NOMO-1 treated with DMSO at 0.1 percent for 48 hours (cell line): ENCODE data around the gene GRIK3.

ENCODE experiments used
- DNase-seq: peaks from one replicate; lab custom pipeline; 2025; ENCODE audit not compliant: unreplicated experiment; lab: John Stamatoyannopoulos, UW

GRIK3 gene

DNA sequence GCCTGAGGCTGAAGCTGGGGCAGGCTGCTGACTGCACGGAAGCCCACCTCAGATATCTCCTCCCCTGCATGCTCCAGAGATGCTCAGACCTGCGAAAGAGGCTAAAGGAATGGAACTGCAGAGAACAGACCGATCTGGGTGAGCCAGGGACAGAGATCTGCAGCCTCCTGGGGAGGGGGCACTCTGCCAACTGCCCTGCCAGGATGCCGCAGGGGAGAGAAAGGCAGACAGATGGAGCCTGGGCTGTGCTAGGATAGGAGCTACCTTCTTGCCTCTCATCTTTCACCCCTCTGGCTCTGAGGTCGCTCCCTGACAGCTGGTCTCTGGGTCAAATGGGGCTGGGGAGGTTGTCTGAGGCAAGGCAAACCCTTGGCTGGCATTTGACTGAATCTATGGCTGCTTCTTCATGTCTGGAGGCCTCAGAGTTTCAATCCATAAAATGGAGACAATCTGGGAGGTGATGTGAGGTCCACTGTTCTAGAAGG is 238.2 kb downstream of the GRIK3 start:
- no peak for DNase-seq

DNA sequence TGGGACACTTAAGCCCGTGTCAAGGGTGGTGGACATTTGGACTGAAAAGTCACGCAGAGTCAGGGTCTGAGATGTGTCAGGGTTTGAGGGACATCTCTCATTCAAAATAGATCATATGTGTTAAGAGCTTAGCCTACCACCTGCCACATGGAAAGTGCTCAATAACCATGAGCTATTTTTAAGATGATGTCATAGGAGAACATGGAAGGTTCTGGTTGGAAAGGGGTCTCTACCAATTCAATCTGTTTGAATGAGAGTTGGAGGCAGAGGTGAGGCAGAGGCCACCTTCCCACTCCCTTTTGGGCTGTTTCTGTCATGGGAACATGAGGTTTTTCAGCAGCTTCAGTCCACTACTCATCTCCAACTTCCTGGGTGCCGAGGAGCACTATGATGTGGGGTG is 239.9 kb downstream of the GRIK3 start:
- DNase-seq, result no peak

DNA sequence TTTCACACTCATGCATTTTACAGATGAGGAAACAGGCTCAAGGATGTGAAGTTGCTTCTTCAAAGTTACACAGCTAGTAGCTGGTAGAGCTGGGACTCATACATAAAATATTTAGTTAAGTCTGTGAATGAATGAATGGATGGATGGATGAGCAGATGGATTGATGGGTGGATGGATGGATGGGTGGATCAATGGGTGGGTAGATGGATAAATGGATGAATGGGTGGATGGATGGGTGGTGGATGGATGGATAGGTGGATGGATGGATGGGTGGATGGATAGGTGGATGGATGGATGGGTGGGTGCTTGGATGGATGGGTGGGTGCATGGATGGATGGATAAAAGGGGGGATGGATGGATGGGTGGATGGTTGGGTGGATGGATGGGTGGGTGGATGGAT is 240.9 kb downstream of the GRIK3 start:
- no peak for DNase-seq

DNA sequence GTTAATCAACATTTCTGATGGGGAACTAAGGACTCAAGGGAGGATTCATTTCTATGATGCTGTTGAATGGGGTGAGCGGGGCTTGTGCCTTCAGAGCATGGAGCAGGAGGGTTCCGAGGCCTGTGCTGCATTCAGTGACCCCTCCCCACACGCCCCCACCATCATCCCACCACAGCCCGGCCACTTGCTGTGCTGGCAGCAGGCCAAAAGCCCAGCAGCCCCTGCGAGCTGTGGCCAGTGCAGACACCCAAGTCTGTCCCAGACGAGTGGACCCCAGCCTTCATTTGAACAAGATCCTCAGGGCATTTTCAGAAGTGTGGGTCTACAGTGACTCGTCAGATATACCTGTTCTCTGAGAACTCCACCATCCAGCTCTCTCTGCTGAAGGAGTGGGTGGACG is 242.0 kb downstream of the GRIK3 start:
- no peak for DNase-seq

DNA sequence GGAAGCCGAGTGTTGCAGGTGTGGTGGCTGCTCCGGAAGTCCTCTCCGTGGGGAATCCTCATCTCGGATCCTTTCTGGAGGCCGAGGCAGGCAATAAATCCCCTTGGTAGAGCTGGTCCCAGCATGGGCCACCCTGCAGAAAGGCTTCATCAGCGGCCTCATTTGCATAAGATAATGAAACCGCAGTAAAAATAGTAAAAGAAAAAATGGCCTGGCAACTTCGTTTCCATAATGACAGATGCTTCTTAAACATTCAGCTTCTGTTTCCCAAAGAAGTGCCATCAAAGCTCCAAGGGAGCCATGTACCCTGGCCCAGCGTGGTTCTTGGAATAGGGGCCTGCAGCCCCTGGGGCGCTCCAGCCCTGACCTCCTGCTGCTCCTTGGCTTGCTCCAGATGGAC is 244.1 kb downstream of the GRIK3 start:
- no peak for DNase-seq

DNA sequence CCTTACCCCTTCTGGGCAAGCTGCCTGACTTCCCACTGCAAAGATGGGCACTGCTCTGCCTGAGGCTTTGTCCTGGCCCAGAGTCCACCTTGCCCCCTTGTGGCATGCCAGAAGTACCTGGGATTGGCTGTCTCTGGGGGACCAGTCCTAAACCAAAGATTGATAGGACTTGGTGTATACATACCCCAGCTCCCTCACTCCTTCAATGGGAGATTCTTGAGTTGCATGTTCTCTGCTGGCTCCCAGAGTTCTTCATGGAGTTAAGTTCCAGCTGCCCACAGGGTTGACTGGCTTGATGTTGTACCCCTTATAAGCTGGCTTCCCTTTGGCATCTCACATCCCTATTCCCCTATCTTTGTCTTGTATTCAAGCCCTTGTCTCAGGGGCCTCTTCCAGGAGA is 244.8 kb downstream of the GRIK3 start:
- no peak for DNase-seq

DNA sequence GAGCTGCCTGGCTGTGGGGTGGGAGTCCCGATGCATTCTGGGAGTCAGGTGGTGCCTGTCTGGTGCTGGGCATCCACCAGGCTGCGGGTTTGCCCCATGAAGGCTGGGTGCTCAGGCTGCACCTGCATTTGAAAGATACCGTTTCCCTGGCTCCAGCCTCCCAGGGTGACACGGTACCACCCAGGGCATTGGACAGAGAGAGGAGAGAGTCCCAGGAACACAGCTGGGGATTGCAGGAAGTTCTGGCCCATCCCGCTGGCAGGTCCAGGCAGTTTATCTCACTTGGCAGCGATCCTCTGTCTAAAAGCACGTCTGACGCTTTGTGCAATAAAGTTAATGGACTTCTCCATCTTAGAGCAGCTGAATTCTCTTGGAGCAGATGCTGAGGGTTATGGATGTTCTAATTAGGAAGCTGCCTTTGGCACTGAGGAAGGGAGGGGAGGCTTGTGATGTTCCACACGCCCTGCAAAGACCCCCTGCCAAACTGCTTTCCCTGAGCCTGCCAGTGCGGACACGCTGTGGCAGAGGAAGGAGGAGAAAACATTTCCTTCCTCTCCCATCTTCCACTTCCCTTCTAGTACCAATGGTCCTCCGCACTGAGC is 246.9 kb downstream of the GRIK3 start:
- no peak for DNase-seq

DNA sequence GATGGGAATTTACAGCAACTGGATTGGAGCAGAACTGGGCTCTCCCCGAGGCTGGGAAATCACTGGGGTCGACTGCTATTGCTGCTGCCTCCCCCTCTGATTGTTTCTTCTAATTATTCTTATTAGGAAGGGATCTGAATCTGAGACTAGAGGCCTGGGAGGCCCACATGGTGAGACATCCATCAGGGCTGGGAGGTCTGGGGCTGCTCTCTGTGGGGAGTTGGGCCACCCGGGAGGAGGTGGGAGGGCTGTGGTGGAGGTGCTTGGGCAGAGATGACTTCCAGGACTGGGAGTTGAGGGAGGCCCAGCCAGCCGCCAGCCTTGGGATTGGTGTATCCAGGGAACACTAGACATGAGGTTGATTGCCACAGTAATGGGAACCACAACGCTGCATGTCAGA is 247.9 kb downstream of the GRIK3 start:
- DNase-seq, result no peak

DNA sequence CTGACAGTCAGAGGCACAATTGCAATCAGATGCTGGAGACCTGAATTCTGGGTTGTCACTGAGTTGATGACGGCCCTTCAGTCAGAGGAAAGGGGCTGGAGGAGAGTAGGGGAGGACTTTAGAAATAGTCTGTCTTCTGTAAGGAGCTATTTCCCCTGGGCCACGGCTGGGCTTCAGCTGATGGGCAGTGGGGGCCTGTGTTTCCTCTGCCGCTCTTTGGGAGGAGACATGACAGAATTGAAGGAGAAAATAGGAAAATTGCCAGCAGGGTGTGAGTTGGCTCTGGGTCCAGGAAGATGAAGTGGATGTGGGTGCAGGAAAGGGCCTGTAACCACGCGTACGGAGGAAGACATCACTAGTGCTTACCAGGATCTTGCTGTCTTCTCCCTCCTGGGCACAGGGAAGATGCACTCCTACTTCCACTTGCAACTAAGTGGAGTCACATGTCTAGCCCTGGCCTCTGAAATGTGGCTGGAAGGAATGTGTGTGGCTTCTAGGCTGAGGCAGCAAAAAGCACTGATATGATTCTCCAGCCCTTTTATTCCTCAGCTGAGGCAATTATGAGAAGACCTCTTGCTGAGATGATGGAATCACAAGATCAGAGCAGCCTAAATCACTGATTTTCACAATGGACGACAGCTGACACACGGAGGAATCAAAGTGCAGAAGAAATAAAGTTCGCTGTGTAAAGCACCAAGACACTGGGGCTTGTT is 250.0 kb downstream of the GRIK3 start:
- no peak for DNase-seq

DNA sequence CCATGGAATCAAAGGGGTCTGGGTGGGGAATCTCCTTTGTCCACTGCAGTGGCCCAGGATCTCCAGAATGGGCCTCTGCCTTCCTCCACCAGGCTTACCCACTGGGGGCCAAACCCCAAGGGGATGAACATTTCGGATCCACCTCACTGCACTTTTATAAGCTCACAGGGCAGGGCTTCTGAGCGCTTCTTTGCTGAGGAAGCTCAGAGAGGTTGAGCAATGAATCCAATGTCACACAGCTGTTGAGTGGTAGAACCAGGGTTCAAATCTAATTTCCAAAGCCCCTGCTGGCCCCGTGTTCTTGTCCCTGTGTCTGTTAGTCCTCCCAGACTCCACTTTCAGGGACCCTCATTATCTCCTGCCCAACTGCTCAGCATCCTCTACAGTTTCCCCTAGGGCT is 250.8 kb downstream of the GRIK3 start:
- DNase-seq, result no peak

DNA sequence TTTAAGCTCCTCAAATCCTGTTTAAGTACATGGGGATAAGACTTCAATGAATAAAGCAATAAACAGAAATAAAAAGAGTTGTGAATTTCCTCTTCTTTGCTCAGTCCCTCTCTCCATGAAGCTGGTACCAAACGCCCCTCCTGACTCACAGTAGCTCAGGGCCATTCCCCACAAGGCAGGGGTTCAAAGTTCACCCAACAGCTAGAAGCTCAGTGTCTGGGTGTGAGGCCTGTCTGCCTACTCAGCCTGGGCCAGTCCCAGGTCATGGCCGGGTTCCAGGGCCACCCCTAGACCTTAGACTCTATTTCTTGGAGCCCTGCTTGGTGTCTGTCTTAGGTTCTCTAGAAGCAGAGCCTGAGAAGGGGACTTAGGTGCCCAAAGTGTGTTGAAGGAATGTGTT is 251.5 kb downstream of the GRIK3 start:
- DNase-seq, result no peak

DNA sequence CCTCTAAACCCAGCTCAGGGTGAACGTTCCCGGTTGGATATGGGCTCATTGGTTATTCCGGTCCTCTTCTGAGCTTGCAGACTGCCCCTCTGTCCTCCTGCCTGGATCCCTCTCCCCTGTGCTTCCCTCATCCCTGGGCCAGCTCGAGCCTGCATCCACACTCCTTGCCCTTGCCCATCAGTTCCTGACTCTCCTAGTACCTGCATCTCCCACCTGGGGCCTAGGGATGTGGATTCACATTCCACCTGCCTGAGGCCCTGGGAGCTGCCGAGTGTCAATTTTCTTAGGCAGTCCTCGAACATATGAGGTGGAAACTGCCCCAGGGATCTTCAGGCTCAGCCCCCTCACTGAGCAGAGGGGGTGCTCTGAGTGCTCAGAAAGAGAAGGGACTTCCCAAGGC is 252.2 kb downstream of the GRIK3 start:
- no peak for DNase-seq

DNA sequence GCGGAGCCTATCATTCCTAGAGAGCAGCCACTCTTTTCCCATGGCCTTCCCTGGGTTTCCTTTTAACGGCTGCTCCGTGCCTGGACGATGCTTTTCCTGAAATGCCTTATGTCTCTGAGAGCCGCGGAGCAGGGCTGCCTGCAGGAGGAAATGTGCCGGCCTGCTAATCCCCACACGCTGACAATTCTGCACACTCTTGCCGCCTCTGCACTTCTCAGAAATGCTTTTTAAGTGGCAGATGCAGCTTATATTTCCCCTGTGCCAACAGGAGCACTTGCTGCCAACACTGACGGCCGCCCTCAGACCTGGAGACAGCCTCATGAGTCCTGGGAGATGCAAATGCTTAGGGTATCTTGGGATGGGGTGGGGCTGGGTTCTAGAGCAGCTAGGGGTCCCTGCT is 253.2 kb downstream of the GRIK3 start:
- no peak for DNase-seq

DNA sequence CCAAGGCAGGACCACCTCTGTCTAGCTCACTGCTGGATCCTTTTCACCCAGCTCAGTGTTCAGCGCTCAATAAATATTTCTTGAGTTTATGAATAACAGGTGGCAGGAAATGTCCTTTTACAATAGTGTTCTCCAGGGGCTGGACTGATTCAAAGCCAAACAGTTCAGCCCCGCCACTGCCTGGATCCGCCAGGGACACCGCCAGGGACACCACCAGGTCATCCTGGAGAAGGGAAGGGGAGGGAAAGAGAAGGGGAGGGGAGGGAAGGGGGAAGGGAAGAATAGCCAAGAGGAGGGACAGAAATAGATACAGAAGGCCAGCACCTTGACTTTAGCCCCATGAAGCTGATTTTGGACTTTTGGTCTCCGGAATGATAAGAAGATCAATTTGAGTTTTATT is 255.6 kb downstream of the GRIK3 start:
- DNase-seq, result no peak

DNA sequence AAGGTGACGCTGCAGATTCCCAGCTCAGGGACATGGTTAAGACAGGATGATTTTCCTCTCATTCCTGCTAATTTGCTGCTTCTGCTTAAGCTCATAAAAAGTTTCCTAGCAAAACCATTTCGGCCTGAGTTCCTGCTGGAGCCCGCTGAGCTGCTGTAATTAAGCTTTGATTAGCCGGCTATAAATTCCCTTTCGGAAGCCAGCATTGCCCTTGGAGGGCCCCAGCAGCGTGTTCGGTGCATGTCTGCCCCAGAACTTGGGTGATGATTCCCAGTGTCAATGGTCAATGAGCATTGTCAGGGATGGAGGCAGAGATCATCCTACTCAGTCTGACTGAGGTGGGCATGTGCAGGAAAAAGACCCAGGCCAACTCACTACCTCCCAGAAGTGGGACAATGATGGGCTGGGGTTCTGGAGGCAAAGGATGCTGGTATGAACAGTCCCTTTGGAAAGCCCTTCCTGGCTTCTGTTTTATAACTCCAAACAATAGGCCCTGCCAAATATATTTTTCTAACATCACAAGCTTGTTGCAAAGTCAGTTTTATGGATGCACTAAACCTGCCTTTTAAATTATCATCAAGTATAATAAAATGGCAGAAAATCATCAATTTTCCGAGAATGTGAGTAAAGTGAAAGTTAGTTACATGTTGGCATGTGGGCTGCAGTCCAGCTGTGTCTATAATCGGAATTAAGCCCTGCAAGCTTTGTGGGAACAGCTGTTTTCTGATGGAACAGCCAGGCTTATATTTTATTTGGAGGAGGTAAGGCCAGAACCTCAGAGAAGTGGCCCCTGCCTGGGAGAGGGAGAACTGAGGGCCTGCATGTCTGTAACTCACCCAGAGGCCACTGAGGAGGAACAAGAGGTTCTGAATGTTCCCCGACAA is 257.1 kb downstream of the GRIK3 start:
- DNase-seq, result no peak

DNA sequence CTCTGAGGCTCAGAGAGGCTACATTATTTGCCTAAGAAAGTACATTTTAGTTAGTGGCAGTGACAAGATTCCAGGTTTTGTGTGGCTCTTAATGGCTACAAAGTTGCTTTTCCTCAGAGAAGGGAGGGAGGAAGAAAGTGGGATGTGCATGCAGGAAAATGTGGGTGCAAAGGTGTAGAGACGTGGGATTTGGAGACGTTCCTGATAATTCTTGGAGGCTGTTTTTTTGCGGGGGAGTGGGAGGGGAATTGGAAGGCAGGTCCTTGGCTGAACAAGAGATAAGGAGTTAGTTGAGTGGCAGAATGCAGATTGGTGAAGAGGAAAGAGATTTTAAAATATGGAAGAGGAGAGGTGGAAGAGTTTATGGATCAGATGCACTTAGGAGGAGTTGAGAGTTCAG is 258.1 kb downstream of the GRIK3 start:
- no peak for DNase-seq

DNA sequence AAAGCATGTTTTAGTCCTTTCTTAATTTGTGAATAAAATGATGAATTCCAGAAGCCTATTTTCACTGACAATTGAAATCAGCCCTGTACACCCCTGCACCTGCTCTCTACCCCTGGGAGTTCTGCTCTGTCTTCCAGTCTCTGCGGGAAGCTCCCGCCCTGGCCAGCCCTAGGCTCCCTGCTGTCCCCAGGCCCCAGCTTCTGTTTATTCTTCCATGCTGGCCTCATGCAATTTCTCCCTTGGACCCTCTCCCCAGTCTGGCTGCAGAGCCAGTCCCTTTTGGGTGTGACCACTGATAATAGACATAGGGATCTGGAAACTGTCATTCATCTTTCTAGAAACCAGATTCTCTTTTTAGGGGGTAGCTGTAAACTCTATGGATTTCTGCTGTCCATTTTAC is 258.6 kb downstream of the GRIK3 start:
- no peak for DNase-seq

DNA sequence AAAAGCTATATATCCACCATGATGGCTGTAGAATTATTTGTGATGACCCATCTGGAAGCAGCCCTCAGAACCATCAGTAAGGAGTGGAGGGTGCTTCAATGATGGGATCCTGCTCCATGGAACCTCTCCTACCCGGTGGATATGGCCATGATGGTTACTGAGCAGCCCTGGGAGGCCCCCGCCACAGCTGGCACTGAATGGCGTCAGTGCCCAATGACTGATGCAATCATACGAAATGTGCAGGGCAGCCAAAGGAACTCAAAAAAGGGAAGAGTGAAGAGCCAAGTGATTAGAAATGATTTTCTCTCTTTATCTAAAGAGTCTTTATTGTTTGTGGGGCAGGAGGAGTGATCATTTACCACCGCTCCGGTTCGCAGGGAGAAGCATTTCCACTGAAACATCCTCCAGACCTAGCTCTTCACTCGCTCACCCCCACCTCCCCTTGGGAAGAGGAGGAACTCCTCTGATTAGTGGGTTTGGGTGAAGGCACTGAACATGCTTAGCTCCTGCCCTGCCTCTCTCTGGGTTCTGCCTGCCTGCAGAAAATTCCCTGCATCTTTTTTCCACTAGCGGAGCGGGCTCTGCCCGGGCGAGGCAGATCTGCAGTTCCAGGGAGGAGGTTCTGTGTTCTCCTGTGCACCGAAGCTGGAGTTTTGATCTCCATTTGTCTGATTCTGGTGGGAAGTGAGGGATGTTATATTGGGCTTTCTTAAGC is 260.3 kb downstream of the GRIK3 start:
- no peak for DNase-seq

DNA sequence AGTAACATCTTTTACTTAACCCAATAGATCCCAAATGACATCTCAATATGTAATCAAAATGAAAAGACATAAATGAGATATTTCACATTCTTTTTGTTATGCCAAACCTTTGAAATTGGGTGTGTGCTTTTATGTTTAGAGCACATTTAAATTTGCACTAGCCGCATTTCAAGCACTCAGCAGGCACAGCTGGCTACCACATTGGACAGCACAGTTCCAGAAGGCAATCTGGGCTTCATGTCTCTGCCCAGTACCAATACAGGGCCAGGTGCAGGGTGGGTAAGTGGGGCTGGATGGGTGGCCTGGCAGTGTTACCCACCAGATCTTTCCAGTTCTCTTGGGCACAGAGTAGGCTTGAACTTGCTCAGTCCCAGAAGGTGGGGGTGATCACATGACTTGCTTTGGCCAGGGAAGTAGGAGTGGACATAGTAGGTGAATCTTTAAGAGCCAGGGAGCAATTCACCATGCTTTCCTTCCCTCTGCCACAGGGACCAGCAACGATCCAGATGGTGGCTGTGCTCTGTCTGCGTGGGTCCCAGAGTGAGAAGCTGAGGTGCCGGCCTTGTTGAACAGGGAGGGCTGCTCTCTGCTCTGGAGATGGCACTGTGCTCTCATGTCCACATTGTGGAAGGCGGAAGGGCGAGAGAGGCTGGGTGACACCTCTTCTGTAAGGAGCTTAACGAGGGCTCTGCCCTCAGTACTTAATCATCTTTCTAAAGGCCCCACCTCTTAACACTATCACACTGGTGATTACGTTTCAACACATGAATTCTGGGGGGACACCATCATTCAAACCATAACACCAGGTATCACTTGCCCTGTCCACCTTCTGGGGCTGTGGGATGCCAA is 261.4 kb downstream of the GRIK3 start:
- no peak for DNase-seq

DNA sequence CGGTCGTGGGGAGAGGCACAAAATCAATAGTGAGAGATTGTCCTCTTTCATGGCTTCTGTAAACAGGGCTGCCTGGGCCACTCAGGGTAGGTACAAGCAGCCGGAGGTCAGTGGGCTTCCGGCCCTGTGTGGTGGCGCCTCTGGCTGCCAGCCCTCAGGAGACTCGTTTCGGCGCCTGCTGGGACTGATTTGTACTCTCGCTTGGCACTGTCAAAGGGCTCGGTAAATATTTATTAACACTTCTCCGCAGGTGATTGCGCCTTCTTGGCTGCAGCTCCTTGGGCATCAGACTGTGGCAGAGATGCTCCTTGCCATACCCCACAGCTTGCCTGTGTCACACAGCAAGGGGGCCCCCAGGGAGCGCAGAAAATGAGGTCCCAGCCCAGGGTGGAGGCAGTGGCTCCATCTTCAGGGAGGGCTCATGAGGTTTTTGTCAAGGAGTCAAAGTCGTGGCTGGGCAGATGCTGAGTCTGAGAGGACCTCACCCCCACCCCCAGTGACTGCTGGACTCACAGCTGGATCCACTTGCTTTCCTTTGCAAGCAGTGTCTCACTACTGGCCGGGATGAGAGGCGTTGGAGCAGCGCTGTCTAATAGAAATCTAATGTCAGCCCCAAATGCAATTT is 262.5 kb downstream of the GRIK3 start:
- DNase-seq, result no peak
